GM20431 (cell line): ENCODE results near the gene DUSP15.
"Not testable (repeated sequence)": the region's sequence is repeated elsewhere in the genome, so short reads cannot be mapped to it uniquely, and the experiment has no call there.

Experiments used
- in situ Hi-C: fragments of 300-500 bp; cut with MseI, MboI; formaldehyde crosslinking; loops from one replicate; pipeline ENCODE4 v1.15.0; 2020; ENCODE audit warnings: low sequenced_read_pairs; ENCODE audit not compliant: unreplicated experiment

DUSP15 gene

GRCh38 chr20:31826074-31826473, 44.3 kb downstream of the DUSP15 start:
- in situ Hi-C loops, result no loop called here

- in situ Hi-C loops, result no loop called here
These were observed 45.6 kb downstream of the DUSP15 start for GRCh38 chr20:31824554-31825313.

- in situ Hi-C loops, result no loop called here
These were observed 46.2 kb downstream of the DUSP15 start for GRCh38 chr20:31824125-31824485.

GRCh38 chr20:31823360-31824124, 46.8 kb downstream of the DUSP15 start:
- in situ Hi-C loops, result no loop called here

DNA sequence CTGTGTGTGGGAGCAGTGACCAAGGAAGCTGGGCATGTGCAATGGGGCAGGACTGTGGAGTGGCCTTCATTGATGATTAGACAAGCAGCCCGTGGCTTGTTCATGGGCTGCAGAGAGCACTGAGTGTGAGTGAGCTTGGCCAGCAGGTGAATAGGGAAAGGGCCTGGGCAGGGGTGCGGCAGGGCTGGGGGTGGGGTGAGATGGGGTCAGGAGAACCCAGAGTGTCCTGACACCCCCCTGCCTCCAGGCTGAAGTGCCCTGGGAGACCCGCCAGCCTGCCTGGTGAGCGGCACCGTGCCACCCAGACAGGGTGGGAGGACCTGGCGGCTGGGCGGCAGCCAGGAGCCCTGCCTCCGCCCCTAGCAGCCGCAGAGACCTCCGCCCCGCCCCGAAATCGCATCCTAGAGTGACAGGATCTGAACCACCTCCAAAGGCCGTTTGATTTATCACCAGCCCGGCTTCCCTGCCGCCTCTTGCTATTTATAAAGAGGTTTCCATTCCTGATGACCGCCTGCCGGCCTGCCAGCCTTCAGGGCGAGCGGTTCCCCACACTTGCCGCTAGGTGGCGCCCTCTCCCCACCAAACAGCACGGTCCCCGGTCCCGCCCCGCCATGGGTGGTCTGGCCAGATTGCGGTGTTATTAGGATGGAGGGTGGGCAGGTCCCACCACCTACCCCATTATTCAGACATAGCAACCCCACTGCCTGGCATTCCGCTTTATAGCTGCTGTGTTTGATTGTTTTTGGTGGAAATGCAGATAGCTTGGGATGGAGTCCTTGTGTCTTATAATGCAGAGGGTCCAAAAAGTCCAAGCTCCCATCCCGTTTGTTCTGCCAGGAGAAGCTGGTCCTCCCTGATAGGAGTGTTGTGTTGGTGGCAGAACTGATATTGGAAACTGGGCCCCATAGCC, 47.7 kb downstream of the DUSP15 start:
- in situ Hi-C loops, result no loop called here

DNA sequence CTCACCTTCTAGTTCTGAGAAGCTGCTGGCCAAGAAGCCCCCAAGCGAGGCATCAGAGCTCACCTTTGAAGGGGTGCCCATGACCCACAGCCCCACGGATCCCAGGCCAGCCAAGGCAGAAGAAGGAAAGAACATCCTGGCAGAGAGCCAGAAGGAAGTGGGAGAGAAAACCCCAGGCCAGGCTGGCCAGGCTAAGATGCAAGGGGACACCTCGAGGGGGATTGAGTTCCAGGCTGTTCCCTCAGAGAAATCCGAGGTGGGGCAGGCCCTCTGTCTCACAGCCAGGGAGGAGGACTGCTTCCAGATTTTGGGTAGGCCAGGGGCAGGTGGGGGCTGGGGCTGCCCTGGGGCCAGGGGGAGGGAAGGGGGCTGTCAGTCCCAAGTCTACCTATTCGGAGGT, 48.9 kb downstream of the DUSP15 start:
- in situ Hi-C loops, result no loop called here

DNA sequence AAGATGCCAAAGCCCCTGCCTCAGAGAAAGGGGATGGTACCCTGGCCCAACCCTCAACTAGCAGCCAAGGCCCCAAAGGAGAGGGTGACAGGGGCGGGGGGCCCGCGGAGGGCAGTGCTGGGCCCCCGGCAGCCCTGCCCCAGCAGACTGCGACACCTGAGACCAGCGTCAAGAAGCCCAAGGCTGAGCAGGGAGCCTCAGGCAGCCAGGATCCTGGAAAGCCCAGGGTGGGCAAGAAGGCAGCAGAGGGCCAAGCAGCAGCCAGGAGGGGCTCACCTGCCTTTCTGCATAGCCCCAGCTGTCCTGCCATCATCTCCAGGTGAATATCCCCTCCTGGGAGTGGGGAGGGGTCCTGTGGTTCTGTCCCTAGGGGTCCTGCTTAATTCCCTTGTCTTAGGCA, 50.1 kb downstream of the DUSP15 start:
- in situ Hi-C loops, result no loop called here

DNA sequence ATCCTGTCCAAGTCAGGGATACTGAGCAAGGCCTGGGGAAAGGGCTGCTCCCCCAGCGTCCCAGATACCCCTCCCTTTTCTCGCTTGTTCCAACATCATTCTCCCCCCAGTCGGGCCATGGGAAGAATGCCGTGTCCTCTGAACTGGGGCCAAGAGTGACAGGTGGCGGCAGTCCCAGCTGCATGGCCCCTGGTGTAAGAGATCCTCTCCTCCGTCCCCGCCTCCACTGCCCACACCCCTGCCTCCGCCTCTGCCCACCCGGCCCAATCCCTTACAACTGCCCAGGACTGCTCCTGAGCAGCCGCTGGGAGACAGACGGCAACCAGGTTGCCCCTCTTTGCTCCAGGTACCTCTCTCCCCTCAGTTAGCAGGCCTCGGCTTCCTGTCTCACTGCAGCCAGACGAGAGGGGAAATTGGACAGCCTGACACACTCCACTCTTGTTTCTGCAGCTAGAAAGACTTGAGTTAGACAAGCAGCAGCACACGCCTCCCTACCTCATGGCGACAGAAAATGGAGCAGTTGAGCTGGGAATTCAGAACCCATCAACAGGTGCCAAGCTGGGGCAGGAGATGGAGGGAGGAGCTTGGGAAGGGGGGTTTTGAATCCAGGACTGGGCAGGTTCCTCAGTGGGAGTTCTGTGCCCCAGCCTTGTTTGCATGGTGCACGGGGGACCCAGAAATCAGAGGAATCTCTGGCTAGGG, 51.1 kb downstream of the DUSP15 start, which contains the start of gene MYLK2:
Gene MYLK2 (plus strand): TSS at position 274 of the 702 bp plus-strand sequence. CDS start 225 bp downstream, at position 499.
- in situ Hi-C loops, result no loop called here

GRCh38 chr20:31818376-31818908, 51.9 kb downstream of the DUSP15 start:
- in situ Hi-C loops, result no loop called here

DNA sequence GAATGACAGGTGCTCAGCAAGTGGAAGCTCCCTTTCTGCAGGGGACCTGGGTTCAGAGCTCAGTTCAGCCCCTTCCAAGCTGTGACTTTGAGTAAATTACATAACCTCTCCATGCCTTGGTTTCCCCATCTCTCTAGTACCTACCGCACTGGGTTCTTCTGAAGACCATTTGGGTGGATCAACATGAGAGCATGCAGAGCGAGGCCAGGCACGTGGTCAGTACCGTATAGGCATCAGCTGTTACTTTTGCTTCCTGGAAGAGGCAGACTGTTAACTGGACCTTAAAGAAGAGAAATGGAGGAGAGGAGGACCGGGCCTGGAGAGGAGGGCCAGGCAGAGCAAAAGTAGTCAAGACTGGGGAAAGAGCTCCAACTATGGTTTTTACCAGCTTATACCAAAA, 52.9 kb downstream of the DUSP15 start:
- in situ Hi-C loops, result no loop called here

DNA sequence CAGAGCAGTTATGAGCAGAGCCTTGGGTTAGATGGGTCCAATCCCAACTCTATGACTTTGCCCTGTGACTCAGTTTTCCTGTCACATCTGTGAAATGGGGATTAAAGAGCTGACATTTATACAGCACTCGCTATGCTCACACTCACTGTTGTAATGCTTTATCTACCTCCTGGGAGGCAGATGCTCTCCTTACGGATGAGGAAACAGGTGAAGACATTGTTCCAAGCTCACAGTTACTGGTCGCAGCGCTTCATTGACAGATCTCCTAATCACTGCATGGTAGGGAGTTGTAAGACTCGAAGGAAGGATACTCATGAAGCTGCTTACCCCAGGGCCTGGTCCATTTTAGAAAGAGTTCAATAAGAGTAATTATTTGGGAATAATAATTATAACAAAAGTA, 54.1 kb downstream of the DUSP15 start:
- in situ Hi-C loops, result no loop called here

DNA sequence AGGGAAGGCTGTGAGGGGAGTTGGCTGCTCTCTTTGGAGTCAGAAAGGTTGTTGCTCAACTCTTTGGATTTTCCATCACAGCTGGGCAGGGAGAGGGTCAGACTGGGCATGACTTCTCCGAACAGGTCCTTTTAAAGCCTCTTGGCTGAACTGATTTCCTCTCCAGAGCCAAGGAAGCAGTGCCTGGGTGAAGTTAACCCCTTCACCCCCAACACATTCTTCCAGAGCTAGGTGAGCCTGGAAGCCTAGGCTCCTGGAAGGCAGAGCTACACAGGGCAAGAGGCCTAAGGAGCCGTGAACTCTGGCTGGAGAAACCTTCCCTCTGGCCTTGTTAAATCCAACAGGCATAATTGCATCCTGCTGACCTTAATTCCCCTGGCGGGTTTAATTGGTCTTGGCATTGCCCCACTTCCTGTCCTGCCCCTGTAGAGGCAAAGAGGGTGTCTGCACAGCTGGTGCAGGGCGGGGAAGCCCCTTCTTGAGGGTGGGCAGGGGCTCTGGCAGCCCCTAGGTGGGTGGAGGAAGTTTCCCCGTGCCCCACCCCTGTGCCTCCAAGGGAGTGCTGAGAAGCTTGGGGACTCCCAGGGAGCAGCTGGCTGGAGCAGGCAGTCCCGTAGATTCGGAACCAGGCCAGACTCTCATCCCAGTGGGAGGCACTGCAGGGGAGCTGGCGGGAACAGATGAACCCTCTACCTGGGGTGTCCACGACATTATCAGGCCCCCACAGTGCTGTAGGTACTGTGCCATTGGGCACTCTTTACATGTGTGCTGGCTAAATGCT, 54.7 kb downstream of the DUSP15 start:
- in situ Hi-C loops, result no loop called here

DNA sequence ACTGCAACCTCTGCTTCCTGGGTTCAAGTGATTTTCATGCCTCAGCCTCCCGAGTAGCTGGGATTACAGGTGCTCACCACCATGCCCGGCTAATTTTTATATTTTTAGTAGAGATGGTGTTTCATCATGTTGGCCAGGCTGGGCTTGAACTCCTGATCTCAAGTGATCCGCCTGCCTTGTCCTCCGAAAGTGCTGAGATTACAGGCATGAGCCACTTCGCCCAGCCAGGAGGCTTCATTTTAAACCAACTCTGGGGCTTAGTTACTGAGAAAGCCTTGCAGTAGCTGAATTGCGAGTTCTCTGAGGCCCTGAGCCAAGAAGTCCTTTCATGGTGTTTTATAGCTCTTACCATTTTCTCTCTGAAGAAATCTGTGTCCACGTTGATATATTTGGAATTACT, 56.2 kb downstream of the DUSP15 start:
- in situ Hi-C loops, result not testable (repeated sequence)

GRCh38 chr20:31813611-31814010, 56.7 kb downstream of the DUSP15 start:
- in situ Hi-C loops, result no loop called here

- in situ Hi-C loops, result no loop called here
These were observed 58.3 kb downstream of the DUSP15 start for GRCh38 chr20:31811796-31812728.

DNA sequence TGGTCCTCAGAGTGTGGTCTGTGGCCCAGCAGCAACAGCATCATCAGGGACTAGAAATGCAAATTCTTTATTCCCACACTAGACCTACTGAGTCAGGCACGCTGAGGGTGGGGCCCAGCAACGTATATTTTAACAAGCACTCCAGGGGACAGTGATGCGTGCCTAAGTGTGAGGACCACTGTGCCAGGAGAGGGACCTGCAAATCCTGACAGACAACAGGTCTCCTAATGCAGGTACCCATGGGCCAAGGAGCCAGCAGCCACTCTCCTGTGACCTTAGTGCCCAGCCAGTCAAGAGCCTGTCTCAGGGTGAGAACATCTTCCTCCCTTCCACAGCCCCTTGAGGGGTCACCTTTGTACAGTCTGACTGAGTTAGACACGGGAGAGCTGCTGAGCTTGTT, 59.1 kb downstream of the DUSP15 start:
- in situ Hi-C loops, result no loop called here
